SIG-M5 (cell line): ENCODE results near the gene CALCA.

Source experiments
- DNase-seq: peaks from one replicate; lab custom pipeline; 2025; lab: John Stamatoyannopoulos, UW

The CALCA gene

DNA sequence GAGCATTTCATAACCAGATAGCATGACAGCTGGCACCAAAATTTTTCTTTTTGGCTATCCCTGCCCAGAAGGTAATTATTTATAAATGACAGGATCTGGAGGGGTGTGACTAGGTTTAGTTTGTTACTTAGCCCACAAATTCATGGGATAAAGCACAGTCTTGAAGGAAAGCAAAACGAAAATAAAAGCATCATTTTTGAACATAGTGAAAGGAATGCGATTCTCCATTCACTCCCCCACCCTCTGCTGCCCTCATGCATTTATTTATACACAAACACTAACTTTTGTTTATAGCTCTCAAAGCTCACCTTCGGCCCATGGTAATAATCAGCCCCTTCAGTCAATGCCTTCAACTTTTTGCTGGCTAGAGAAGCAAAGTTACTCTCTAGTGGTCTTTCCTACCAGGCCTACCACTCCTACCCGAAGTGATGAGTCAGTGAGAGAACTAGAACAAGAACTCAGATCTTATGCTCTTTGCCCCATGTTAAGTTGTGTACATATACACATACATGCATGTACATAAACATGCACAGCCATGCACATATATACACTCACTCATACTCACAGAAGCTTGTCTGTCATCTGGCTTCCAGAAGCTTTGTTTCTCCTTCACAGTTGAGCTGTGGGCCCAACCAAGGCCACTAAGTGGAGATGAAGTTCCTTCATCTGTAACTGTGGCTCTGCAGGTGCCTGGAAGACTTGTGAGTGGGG, 22.6 kb downstream of the CALCA start:
- no peak for DNase-seq

DNA sequence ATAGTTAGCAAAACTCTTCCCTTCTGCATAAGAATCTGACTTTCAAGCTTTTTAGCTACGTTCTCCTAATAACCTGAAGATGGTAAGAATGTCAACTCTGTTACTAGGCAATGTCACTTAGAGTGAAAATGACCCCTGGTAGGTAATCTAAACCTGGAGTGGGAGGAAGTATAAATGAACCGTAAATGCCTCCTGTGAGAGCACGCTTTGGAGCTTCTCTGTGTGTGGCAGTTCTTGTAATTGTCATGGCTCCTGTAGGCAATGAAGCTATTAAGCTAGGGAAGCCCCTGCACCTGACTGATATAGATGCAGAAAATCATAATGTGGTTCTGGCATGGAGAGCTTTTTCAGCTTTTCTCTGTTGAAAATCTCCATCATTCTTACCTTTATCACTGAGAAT, 29.4 kb downstream of the CALCA start:
- no peak for DNase-seq

DNA sequence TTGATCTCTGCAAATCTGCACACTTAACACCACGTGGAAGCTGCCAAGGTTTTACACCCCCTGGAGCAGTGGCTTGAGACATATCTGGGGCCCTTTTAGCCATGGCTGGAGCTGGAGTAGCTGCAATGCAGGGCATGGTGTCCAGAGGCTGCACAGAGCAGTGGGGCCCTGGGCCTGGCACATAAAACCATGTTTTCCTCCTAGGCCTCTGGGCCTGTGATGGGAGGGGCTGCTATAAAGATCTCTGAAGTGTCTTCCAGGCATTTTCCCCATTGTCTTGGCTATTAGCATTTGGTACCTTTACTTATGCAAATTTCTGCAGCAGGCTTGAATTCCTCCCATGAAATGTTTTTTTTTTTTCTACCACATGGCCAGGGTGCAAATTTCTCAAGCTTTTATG, 33.2 kb downstream of the CALCA start:
- no peak for DNase-seq

DNA sequence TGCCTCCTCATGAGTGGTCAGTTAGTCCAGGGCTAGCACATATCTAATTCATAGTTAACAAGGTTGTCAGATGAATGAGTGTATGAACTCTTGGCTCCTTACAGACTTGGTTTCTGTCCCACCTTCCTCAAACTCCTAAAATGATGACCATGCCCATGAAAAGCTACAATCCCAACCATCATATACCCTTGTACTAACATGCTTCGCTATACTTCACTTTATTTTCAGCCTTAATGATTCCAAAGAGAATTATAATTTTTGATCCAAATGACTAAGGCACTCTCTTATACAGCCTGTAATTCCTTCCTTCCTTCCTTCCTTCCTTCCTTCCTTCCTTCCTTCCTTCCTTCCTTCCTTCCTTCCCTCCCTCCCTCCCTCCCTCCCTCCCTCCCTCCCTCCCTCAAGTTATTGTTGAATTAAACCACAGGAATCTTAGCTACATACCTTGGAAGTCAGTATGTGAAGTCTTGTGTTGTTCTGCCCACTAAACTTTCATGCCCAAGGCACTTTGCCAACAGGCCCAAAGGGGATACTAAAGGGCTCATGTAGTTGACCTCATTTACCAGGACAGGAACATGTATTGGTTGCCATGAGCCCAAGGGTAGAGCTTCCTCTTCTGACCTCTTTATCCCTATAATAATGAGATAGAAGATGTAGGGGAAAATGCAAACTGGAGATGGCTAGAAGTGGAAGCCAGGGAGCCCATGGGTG, 37.4 kb downstream of the CALCA start:
- no peak for DNase-seq

DNA sequence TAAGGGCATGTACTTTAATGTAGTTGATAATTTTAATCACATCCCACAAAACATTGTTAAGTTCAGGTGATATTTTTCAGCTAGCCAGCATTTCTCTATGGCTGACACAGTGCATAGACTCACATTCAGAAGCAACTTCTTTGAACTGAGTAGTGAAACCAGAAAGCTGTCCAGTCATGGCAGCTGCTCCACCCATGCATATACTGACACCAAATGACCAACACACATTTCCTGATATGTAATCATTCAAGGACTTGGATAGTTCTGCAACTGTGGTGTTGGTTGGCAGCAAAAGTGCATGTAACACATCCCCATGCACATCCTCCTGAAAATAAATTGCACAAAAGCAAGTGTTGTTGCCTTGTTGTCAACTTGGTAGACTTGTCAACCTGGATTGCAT, 39.7 kb downstream of the CALCA start:
- no peak for DNase-seq

DNA sequence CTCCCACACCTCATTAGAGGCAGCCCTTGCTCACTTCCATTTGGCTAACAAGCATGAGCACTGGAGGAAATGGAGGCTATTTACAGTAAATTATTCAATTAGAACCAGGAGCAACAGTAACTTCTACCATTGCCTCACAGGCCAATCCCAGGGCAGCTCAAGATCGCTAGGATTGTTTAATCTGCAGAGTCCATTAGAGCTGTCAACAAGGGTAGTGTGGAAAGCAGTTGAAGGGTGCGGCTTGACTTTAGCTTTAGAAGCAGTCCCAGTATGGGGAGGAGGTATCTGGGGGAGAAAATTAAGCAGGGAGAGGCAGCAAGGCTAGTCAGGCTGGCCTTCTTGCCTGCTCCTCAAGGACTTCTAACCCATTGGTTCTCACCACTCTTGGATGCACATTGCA, 41.8 kb downstream of the CALCA start:
- DNase-seq, result no peak

DNA sequence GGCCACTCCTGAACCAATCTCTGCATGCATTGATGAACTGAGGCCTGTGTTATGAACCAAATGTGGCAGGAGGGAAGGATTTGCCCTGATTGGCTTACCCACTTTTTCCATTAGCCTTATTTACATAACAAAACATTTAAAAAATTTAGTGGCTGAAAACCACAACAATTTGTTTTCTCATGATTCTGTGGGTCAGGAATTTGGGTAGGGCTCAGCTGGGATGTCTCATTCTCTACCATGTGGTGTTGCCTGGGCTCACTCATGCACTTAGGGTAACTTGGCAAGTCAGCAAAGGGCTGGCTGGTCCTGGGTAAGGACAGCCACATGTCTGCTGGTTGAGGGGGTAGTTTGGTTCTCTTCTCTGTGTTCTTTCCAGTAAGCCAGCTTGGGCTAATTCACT, 45.0 kb downstream of the CALCA start:
- DNase-seq, result no peak

DNA sequence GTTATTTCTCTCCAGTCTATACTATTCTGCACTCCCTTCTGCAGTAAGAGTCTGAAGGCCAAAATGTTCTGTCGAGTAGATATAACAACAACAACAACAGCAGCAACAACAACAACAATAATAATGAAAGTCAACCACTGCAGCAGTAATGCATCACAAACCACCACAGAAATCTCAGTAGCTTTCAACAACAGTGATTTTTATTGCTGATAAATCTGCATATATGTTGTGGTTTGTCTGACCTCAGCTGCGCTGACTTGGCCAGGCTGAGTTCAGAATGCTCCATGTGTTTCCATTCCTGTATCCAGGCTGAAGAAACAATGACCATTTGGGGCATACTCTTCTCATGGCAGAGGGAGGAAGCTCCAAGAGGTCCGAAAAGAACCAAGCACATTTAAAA, 47.8 kb downstream of the CALCA start:
- no peak for DNase-seq
